GM12865 (cell line): ENCODE results near the gene PLK5.

ENCODE experiments used
- DNase-seq: peaks from one replicate; pipeline ENCODE4 v3.0.0; 2010; ENCODE audit warnings: low read depth
- H3K4me3 ChIP-seq: 2 replicates; pipeline ENCODE4 v1.5.1; 2011; ENCODE audit warnings: mild to moderate bottlenecking, low read depth, low read length, control low read depth
- CTCF ChIP-seq: IDR thresholded peaks from 2 replicates; pipeline ENCODE4 v1.5.1; 2011; ENCODE audit warnings: low read length, control low read depth, low read depth, inconsistent platforms; ENCODE audit not compliant: insufficient read depth; ENCODE audit errors: missing control alignments

PLK5 gene

GRCh38 chr19:1511318-1512317 lies 12.3 kb upstream of the PLK5 start:
- no peak for DNase-seq
- H3K4me3 ChIP-seq, result no peak overlapping the region
- no peak for TF ChIP-seq CTCF

- no peak for TF ChIP-seq CTCF
- H3K4me3 ChIP-seq, result peak within 1 kb of the TSS; percentile 14; the same call in 1 of the 2 replicates
- peak; percentile 69 for DNase-seq
These were observed 11.0 kb upstream of the PLK5 start, which contains the start of gene ADAMTSL5 for GRCh38 chr19:1512671-1513498. Gene ADAMTSL5, minus strand, starts transcription at chr19:1513019. Its CDS starts 2,076 bp downstream, at chr19:1510943.

DNA sequence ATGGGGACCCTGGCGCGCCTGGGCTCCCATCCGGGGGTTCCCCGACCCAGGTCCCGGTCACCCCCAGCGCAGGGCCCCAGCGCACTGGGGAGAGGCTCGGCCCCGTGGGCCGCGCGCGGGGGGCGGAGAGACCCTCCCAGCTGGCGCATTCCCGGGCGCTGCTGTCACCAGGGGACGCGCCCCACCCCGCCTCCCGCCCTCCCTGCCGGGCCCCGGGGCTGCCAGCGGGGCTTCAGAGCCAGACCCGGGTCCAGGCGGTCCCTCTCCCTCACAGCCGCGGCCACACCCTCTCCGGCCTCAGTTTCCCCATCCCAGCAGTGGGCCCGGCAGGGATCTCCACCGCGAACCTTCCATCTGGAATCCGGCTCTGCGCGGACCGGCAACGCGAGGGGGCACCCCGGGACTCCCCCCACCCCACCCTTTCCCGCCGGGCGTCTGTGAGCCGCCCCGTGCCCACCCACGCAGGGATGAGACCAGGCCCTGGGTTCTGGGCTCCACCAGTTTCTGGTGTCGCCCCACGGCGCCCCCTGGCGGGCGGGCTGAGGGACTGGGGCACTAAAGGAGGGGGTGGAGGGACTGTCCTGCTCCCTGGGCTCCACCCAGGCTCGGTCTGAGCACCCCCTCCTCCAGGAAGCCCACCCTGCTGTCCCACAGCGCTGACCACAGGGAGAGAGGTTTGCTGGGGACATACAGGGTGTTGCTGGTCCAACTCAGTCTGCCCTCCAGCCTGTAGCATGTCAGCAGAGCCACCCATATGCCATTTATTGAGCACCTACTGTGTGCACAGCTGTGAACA lies 10.2 kb upstream of the PLK5 start:
- peak; percentile 63 for DNase-seq
- TF ChIP-seq CTCF, result peak; percentile 71
- H3K4me3 ChIP-seq, result peak overlapping the region; percentile 14; the same call in 1 of the 2 replicates

DNA sequence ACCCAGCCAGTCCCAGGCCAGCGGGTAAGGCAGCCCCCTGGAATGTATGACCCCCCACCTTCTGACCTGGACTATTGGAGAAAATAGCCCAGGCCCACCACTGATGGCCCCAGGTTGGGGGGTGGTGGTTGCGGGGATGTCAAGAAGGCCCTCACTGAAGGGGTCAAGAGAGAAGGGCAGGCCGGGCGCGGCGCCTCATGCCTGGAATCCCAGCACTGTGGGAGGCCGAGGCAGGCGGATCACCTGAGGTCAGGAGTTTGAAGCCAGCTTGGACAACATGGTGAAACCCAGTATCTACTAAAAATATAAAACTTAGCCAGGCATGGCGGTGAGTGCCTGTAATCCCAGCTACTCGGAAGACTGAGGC lies 9.6 kb upstream of the PLK5 start:
- H3K4me3 ChIP-seq, result no peak overlapping the region
- no peak for DNase-seq
- TF ChIP-seq CTCF, result no peak

DNA sequence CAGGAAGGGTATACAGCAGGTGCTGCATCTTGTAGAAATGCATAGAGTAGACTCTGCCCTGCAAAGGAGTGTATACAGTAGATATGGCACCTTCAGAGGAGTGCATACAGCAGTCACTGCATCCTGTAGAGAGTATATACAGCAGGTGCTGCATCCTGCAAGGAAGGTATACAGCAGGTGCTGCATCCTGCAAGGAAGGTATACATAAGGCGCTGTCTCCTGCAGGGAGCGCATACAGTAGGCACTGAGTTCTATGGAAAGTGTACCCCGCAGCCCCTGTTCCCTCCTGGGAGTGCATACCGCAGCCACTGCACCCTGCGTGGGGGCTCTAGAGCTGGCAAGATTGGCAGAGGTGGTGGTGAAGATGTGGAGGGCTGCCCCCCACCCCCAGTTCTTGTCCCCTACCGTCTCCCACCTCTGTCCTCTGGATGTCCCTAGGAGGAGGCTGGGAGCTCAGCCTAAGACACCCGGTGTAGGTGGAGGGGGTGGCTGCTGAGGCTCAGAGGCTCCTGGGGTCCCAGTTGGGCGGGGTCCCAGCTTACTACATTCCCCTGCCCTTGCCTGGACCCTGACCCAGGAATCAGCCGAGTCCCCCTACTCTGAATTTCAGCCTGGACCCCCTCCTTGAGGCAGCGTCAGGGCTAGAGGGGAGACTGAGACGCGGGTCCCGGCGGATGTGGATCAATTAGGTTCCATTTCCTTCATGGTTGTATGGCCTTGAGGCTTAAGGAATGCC lies 8.7 kb upstream of the PLK5 start:
- H3K4me3 ChIP-seq, result no peak overlapping the region
- TF ChIP-seq CTCF, result no peak
- no peak for DNase-seq

DNA sequence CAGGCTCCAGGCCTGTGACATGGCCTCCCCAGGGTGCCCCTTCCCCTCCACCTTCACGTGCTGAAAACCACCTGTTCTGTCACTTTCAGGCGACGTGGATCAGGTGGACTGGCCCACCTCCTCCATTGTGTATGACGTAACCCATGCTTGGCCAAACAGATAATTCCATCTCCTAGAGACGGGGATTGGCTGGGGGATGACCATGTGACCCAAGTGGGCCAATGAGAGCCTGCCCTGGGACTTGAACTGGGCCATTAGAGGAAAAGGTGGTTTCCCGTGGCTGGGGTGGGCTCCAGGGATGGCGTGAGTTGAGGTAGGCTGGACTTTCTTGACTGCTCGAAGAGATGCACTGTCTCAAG lies 7.5 kb upstream of the PLK5 start:
- DNase-seq, result peak; percentile 33
- H3K4me3 ChIP-seq, result no peak overlapping the region
- no peak for TF ChIP-seq CTCF
